Left hindlimb (tissue), 1 donor: Measurements from ENCODE around the gene ZDHHC1.
"Not testable (repeated sequence)": the region's sequence is repeated elsewhere in the genome, so short reads cannot be mapped to it uniquely, and the experiment has no call there.

Experiments used
- DNase-seq: peaks from one replicate; pipeline ENCODE4 v3.0.0-alpha.2; 2018

Gene ZDHHC1

GRCh38 chr16:67429799-67430503 is 13.7 kb upstream of the ZDHHC1 start:
- DNase-seq, result no peak

GRCh38 chr16:67429053-67429798 is 12.9 kb upstream of the ZDHHC1 start:
- no peak for DNase-seq

DNA sequence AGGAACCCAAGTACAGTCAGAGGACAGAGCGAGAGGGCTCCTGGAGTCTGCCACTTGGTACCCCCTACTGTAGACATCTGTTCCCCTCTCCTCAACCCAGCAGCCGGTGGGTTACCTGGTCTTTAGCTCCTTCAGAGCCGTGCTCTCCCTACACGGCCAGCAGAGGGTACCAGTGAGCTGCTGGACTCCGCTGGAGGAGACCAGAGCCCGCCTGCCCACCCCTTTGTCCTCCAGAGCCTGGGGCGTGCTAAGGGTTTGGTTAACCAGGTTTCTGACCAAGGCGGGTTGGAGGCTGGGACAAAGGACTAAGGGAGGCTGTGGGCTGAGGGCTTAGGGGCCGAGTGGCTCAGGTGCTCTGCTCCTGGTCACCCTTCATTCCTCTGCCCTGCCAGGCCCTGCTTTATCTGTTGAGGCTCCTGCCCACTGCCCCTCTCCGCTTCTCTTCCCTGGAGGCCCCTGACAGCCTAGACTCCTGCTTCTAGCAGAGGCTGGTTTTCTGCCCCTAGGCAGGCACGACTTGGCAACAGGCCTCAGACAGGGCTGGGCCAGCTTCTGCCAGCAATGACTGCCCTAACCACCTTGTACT is 12.0 kb upstream of the ZDHHC1 start:
- peak; percentile 62 for DNase-seq

DNA sequence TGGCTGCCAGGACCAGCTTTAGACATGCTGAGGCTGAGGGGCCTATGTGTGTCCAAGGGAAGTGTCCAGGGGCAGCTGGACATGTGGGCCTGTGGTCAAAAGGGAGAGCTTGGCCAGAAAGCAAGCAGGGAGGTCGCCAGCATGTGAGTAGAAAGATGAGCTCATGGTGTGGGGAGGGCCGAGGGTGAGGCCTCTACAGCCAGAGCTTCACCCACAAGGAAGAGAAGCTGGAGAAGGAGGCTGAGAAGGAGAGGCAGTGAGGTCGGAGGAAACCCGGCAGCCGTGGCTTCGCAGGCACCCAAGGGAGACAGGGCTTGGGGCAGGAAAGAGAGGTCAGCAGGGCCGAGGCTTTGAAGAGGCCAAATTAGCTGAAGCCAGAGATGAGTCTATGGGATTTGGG is 10.7 kb upstream of the ZDHHC1 start:
- no peak for DNase-seq

DNA sequence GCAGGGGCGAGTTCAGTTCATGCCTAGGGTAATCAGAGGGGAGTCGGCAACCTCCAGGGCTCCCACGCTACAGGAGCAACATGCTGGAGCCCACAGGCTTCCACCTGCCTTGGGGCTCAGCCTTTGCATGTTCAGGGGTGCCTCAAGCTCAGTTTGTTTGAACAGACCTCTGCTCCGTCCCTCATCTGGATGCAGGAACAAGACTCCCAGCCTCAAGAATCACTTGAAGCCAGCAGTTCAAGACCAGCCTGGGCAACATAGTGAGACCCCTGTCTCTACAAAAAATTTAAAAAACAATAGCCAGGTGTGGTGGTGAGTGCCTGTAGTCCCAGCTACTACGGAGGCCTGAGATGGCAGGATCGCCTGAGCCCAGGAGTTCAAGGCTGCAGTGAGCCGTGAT is 9.7 kb upstream of the ZDHHC1 start:
- no peak for DNase-seq

GRCh38 chr16:67425580-67425979 is 9.3 kb upstream of the ZDHHC1 start:
- no peak for DNase-seq

- DNase-seq, result no peak
Measured at GRCh38 chr16:67425061-67425460, 8.8 kb upstream of the ZDHHC1 start.

- no peak for DNase-seq
Measured at GRCh38 chr16:67424261-67424615, 8.0 kb upstream of the ZDHHC1 start.

DNA sequence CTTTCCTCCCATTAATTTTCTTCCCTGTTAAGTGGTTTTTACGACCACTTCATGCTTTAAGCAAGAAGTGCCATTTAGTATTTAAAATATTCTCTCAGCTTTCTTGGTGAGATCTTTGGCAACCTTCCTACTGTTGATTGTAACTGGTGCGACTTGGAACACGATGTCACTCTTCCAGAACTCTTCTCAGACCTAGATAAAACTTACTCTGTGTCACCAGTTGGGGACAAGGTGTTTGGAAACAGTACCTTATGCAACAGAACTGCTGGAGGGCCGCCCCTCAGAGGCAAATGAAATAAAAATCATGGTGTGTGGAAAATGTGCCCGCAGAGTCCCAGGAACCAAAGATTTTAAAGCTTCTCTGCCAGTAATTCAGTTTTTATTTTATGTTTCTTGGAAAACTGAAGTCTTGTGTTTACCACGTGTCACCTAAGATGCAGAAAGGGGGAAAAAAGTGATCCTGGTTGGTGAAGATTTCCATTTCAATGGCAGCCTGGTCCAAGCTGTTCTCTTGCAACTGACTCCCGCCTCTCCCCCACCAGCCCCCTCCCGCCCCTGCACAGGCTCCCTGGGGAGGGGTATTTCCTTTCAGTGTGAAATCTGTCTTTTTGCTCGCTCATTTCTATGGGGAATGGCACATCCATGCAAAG is 7.5 kb upstream of the ZDHHC1 start:
- no peak for DNase-seq

DNA sequence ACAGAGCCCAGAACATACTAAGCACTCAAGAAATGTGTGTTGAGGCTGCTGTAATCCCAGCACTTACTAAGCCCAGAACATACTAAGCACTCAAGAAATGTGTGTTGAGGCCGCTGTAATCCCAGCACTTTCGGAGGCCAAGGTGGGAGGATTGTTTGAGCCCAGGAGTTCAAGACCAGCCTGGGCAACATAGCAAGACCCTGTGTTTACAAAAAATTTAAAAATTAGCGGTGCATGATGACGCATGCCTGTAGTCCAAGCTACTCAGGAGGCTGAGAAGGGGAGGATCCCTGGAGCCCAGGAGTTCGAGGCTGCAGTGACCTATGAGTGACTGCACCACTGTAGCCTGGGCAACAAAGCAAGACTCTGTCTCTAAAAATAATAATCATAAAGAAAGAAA is 6.7 kb upstream of the ZDHHC1 start:
- no peak for DNase-seq

DNA sequence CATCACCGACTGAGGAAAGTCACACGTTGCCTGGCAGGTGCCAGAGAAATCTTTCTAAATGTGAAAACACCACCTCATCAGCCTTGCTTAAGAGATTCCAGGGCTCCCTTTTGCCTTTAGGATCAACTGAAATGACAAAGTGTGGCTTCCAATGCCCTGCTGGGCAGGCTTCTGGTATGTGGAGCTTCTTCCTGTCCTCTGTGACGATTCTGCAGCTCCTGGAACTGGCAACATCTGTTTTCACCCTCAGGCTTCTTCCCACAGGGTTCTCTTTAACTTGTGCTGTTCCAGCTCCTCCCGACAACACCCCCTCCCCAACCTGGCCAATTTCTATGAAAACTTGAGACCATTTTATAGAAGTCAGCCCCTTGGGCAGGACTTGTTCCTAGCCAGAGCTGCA is 4.8 kb upstream of the ZDHHC1 start:
- no peak for DNase-seq

DNA sequence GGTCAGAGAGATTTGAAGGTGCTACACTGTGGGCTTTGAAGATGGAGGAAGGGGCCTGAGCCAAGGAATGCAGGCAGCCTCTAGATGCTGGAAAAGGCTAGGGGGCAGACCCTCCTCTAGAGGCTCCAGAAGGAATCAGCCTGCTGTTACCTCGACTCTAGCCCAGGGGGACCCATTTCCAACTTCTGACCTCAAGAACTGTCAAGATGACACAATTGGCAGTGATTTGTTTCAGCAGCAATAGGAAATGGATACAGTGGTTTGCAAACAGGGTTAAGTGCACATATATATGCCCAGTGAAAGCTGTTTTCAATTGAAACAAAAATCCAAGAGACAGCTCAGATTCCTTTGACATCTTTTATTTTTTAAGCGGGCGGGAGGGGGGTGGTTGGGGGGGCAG is 3.7 kb upstream of the ZDHHC1 start:
- DNase-seq, result no peak

DNA sequence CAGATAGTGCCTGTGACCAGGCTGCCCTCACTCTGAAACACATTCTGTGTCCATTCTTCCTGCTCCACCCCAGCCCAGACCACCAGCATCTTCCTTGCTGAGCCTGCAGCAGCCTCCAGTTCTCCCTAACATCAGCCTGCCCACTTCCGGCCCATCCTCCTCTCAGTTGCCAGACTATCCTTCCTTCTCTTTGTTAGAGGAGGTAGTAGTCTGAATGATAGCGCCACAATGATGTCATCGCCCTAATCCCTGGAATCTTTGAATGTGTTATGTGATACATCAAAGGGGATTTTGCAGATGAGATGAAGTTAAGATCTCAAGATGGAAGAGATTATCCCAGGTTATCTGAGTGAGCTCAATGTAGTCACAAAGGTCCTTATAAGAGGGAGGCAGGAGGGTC is 3.2 kb upstream of the ZDHHC1 start:
- DNase-seq, result no peak

DNA sequence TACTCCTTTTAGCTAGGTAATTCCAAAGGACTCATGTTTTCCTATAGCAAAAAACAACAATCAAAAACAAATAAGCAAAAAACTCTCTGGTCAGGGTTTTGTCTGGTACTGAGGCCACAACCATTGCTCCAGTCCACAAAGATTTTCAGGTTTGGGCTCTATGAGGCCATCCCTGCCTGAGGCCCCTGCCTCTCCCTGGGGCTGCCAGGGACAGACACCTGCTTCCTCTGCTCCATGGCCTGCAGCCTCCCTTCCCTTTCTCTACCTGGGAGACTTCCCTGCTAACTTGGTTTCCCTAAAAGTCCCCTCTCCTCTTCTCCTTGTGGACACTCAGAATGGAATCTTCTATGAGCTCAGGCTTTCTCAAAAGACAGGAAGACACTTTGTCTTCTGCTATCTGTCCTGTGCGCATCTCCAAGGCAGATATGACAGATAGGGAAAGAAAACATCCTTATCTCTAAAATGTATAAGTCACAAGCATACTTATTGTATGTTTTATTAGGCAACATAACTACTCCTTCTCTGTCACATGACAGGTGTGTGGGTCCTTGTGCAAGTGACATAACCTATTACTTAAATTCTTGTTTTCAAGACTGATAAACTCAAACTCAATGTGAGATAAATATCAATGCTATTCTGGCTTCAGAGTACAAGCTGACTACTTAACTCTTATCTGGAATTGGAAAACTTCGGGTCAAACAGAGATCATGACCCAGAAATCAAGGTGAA is 1.2 kb upstream of the ZDHHC1 start:
- no peak for DNase-seq

DNA sequence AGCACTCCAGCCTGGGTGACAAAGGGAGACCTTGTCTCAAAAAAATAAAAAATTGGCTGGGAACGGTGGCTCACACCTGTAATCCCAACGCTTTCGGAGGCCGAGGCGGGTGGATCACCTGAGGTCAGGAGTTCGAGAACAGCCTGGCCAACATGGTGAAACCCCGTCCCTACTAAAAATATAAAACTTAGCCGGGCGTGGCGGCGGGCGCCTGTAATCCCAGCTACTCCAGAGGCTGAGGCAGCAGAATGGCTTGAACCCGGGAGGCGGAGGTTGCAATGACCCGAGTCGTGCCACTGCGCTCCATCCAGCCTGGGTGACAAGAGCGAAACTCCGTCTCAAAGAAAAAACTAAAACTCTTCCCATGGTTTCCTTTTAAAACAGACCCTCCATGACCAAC is 856 bp downstream of the ZDHHC1 start:
- DNase-seq, result not testable (repeated sequence)

DNA sequence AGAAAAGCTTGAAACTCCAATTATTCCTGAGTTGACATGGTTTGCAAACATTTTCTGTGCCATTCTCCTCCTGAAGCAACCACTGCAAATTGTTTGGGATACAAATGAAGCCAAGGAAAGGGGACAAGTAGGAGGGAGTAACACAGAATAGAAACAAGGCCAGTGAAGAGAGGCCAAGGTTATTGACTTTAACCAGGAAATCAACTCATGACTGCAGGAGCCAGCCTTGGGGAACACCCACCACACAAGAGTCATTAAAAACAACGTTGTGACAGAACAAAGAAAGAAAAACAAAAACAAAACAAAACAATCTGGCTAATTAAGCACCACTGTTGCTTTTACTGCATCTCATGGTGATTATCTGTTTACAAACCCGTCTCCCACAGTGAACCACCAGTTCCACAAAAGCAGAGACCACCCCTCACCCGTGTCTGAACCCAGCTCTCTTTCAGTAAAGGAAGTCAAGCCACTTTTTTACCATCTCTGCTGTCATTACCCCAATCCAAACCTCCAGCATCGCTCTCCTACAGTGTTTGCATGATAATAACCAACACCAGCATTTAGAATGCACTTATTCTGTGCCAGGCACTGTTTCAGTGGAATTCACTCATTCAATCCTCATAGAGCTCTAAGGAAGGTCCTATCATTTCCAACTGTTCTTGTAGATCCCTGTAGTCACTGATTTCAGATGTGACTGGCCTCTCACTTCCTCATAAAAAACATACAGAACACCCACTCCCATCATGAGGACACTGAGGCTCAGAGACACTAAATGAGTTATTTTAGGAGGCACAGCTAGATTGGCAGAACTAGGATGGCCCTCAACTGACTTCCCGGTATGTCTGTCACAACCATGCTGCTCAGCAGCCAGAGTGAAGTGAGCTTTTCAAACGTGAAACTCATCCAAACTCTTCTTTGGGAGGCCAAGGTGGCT is 2.0 kb downstream of the ZDHHC1 start:
- DNase-seq, result no peak

GRCh38 chr16:67412294-67412693 is 4.0 kb downstream of the ZDHHC1 start:
- no peak for DNase-seq

DNA sequence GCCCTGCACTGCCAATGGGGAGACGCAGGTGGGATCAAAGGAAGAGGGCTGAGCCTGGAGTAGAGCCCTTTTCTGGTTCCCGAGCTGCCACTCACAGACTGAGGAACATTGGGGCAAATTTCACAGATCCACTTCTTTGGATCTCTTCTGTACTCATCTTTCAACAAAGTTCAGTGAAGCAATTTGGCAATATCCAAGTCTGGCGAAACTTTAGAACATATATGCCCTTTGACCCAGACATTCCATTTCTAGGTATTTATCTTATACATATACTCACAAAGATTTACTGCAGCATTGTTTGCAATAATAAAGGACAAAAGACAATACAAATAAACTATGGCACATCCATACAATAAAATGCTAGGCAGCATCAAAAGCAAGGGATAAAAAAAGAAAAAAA is 4.9 kb downstream of the ZDHHC1 start:
- DNase-seq, result no peak

DNA sequence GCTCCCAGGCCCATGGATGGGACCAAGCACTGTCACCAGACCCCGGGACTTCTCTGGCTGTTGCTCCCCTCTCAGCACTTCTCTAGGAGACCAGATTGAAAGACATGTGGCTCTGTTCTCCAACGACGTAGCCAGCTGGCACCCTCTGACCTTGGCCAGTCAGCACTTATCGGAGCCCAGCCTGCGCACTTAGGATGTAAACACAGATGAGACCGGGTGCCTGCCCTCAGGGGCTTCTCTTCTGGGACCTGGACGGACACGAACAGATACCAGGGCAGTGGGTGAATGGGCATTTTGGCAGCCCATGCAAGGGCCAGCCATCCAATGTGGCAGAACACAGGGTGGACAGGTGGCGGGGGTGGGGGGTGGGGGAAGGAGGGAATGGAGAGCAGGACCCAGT is 6.6 kb downstream of the ZDHHC1 start:
- no peak for DNase-seq

DNA sequence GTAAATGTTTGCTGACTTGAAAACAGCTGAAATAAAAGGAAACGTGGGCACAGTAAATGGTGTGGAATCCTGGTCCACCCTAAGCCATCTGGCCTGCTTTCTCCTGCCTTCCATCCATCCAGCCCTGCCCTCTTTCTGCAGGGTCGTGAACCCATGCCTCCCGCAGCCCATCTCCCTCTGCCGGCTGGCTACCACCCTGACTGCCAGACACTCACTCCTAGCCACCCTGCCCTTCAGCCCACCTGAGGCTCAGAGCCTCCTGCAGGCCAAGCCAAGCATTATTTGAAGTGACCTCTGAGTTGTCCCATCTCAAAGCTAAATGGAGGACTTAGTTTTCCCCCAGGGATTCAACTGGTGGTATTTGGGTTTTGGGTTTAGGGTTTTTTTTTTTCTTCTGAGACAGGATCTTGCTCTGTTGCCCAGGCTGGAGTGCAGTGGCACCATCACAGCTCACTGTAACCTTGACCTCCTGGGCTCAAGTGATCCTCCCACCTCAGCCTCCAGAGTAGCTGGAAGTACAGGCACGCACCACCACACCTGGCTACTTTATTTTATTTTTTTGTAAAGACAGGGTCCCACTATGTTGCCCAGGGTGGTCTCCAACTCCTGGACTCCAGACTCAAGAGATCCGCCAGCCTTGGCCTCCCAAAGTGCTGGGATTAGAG is 8.4 kb downstream of the ZDHHC1 start:
- DNase-seq, result peak; percentile 21

DNA sequence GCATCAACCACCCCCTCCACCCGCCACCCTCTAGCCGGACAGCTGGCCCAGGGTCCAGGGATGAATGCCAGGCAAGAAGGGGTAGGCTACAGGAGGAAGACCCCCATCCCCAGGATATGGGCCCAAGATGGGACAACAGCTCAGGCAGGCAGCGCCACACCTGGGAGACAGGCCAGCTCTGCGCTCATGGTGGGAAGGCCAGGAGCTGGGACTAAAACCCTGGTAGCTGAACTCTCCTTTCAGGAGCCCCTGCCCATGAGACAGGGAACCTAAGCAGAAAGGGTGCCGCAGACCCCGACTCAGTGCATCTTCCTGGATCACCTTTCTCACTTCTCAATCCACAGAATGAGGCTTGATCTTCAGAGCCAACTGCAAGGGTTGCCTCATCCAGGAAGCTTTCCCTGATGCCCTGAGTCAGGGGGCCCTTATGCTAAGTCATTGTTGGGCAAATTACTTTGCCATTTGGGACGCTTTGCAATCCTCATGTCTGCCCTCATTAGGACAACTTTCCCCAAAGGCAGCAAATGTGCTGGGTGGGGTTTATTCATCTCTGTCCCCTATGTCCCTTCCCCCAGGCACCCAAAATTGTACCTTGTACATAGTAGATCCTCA is 9.0 kb downstream of the ZDHHC1 start:
- peak; percentile 32 for DNase-seq
